HCT116 (cell line): ENCODE results near the gene CFAP92. TPM values are rescaled to one million over a fixed set of nuclear protein-coding genes. Genes with fewer than 3 reads are reported as not detected.

Source experiments
- ATAC-seq: fragments of 200-7000 bp; cut with Tn5 transposase; 2 replicates; pipeline ENCODE4 v1.9.1; 2020; ENCODE audit warnings: mild to moderate bottlenecking, moderate library complexity
- BruUV-seq: library from RNA; stranded (reverse); fragments of 400-500 nt; replicated peaks from 2 replicates; lab custom pipeline; 2021; lab: Mats Ljungman, UMichigan
- CTCF ChIA-PET: fragments of 300-600 bp; sonication (Branson Sonifier 250); formaldehyde crosslinking; loops from one replicate; lab custom pipeline; 2021; ENCODE audit warnings: antibody characterized with exemption; lab: Charles Lee
- POLR2A ChIA-PET: fragments of 300-600, 350-600 bp; sonication (Branson Sonifier 250); formaldehyde crosslinking; loops from one replicate; lab custom pipeline; 2021; ENCODE audit warnings: antibody characterized with exemption; lab: Charles Lee
- RAD21 ChIA-PET, 2 experiments: fragments of 300-600 bp; sonication (Branson Sonifier 250); formaldehyde crosslinking; loops; one replicate each; lab custom pipeline; 2023; ENCODE audit warnings: low total read pairs in 2 of 2; ENCODE audit not compliant: uncharacterized antibody in 2 of 2, unreplicated experiment in 2 of 2, low non-redundant PET in 1 of 2; lab: Charles Lee
- DNase-seq: peaks from one replicate; pipeline ENCODE4 v3.0.0-alpha.2; 2010; ENCODE audit warnings: low read depth, low spot score
- H2AFZ ChIP-seq: fragments of 200-600 bp; shearing (Covaris generic), sonication (generic); 2 replicates; pipeline ENCODE4 v1.6.1; 2017; ENCODE audit warnings: low read depth, mixed run types, mixed read lengths, antibody characterized with exemption, low read length; ENCODE audit not compliant: poor library complexity, severe bottlenecking
- H3K27ac ChIP-seq: 2 replicates; pipeline ENCODE4 v1.5.1; 2012; ENCODE audit warnings: low read depth, low read length
- H3K27me3 ChIP-seq: fragments of 200-600 bp; sonication (generic); 2 replicates; pipeline ENCODE4 v1.6.1; 2016; ENCODE audit warnings: mixed run types, low read length, mixed read lengths; ENCODE audit not compliant: insufficient read depth
- H3K36me3 ChIP-seq, 2 experiments: fragments of 200-500 bp in 1 of 2; fragments of 200-600 bp in 1 of 2; sonication (Bioruptor generic) in 1 of 2; sonication (generic) in 1 of 2; 2 replicates each; pipeline versions ENCODE4 v1.5.1 to v1.6.1; 2014 to 2016; ENCODE audit warnings: low read length in 2 of 2, inconsistent platforms in 1 of 2, mixed read lengths in 1 of 2, mixed run types in 1 of 2; ENCODE audit not compliant: insufficient read depth in 2 of 2, control insufficient read depth in 1 of 2
- H3K4me1 ChIP-seq, 2 experiments: fragments of 200-600 bp in 1 of 2; sonication (generic) in 1 of 2; 2 replicates each; pipeline versions ENCODE4 v1.5.1 to v1.6.1; 2012 to 2017; ENCODE audit warnings: low read length in 2 of 2, inconsistent platforms in 1 of 2, mild to moderate bottlenecking in 1 of 2, mixed read lengths in 1 of 2, mixed run types in 1 of 2, moderate library complexity in 1 of 2; ENCODE audit not compliant: insufficient read depth in 2 of 2, control insufficient read depth in 1 of 2
- H3K4me2 ChIP-seq: fragments of 200-600 bp; sonication (generic); 2 replicates; pipeline ENCODE4 v1.6.1; 2017; ENCODE audit warnings: mixed run types, low read length, mixed read lengths
- H3K4me3 ChIP-seq, 2 experiments: fragments of 200-600 bp in 1 of 2; sonication (generic) in 1 of 2; replicated peaks in 1 of 2; 2 replicates each; pipeline ENCODE4 v1.5.1; 2011 to 2016; ENCODE audit warnings: low read length in 2 of 2, control low read depth in 1 of 2, low read depth in 1 of 2, mild to moderate bottlenecking in 1 of 2, mixed read lengths in 1 of 2, mixed run types in 1 of 2
- H3K79me2 ChIP-seq: fragments of 200-600 bp; sonication (generic); 2 replicates; pipeline ENCODE4 v1.6.1; 2017; ENCODE audit warnings: mild to moderate bottlenecking, mixed run types, low read length, moderate library complexity, mixed read lengths; ENCODE audit not compliant: insufficient read depth
- H3K9ac ChIP-seq: fragments of 200-600 bp; sonication (generic); 2 replicates; pipeline ENCODE4 v1.6.1; 2016; ENCODE audit warnings: low read length, mixed read lengths
- H3K9me2 ChIP-seq: fragments of 200-600 bp; sonication (generic), shearing (Covaris generic); 2 replicates; pipeline ENCODE4 v1.6.1; 2017; ENCODE audit warnings: mixed run types, mild to moderate bottlenecking, moderate library complexity; ENCODE audit not compliant: insufficient read depth
- H3K9me3 ChIP-seq, 2 experiments: fragments of 200-500 bp in 1 of 2; fragments of 200-600 bp in 1 of 2; sonication (Bioruptor generic) in 1 of 2; sonication (generic) in 1 of 2; 2 replicates each; pipeline ENCODE4 v1.6.1; 2014 to 2017; ENCODE audit warnings: low read length in 2 of 2, mixed read lengths in 2 of 2, inconsistent platforms in 1 of 2, low read depth in 1 of 2, mild to moderate bottlenecking in 1 of 2, mixed run types in 1 of 2, moderate library complexity in 1 of 2; ENCODE audit not compliant: control insufficient read depth in 1 of 2, insufficient read depth in 1 of 2
- H4K20me1 ChIP-seq: fragments of 200-600 bp; sonication (generic), shearing (Covaris generic); 2 replicates; pipeline ENCODE4 v1.6.1; 2017; ENCODE audit warnings: mixed run types, mild to moderate bottlenecking, moderate library complexity; ENCODE audit not compliant: insufficient read depth
- CEBPB ChIP-seq: IDR thresholded peaks from 2 replicates; pipeline ENCODE4 v1.6.1; 2012; ENCODE audit warnings: low read depth
- EZH2phosphoT487 ChIP-seq: fragments of 200-600 bp; IDR thresholded peaks from 2 replicates; pipeline ENCODE4 v1.6.1; 2018; ENCODE audit warnings: antibody characterized with exemption, borderline replicate concordance
- FOSL1 ChIP-seq: IDR thresholded peaks from 2 replicates; pipeline ENCODE4 v1.6.1; 2012; ENCODE audit warnings: low read depth
- JUND ChIP-seq: IDR thresholded peaks from 2 replicates; pipeline ENCODE4 v1.6.1; 2012
- POLR2A ChIP-seq: IDR thresholded peaks from 2 replicates; pipeline ENCODE4 v1.7.0; 2011; ENCODE audit warnings: borderline replicate concordance; ENCODE audit not compliant: insufficient read depth, insufficient read length; ENCODE audit errors: extremely low read depth
- SIN3A ChIP-seq: IDR thresholded peaks from 2 replicates; pipeline ENCODE4 v1.6.1; 2012; ENCODE audit warnings: low read depth
- SP1 ChIP-seq: IDR thresholded peaks from 2 replicates; pipeline ENCODE4 v1.6.1; 2012; ENCODE audit warnings: low read depth
- ZBTB33 ChIP-seq: IDR thresholded peaks from 2 replicates; pipeline ENCODE4 v1.6.1; 2011; ENCODE audit warnings: mild to moderate bottlenecking, low read length, moderate library complexity; ENCODE audit not compliant: insufficient replicate concordance; ENCODE audit errors: extremely low read depth
- intact Hi-C: fragments of 100-400 bp; cut with micrococcal nuclease; formaldehyde crosslinking; loops from 2 replicates; pipeline ENCODE4 v1.10.0; 2022
- total RNA-seq: library from RNA; stranded (reverse); gene quantifications from one replicate; pipeline ENCODE4 v1.2.1, GENCODE V29; 2021; ENCODE audit not compliant: unreplicated experiment

Gene CFAP92
- total RNA-seq, 1 experiment from 2014 or later = 3.6 TPM

DNA sequence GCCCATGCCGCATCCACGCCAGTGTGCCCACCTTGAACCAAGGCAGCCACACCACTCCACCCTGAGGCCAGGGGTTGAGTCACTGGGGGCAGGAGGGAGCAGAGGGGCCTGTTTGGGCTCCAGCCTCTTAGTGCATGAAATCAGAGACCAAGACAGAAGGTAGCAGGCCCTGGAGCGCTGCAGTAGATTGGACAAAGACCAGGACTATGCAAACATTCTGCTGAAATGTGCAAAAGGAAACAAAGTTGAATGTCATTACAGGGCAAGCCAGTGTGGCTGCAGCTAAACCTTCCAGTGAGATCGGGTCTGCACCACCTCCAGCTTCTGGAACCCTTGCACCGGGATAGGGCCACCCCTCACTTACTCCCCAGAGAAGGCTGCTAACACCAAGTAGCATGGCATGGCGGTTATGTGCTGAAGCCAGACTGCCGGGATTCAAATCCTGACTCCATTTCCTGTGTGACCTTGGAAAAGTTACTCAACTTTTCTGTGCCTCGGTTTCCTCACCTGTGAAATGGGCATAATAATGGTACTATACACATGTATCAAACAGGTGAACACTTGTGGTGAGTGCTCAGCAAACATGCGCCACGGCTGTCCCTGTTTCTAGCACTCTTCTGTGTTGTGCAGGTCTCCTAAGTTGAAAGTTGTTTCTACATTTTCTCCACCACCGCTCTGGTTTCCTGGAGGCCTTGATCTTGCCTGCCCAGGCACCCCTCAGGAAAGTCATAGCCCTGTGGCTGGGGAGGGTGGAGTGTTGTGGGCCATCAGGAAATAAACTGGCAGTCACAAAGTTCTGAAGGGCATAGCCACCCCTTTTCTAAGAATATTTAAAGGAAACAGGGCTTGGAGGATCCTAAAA is 41.7 kb upstream of the CFAP92 start:
- CTCF ChIA-PET = interaction anchor here (0.7 kb wide), 1 partner anchor 19 kb away, joined by 3 read pairs; no protein-coding TSS in a partner anchor
- no TSS peak for BruUV-seq
- no peaks in the 10 kb centered on the region for H3K79me2 ChIP-seq
- H2AFZ ChIP-seq = no peak overlapping the region
- H3K4me2 ChIP-seq = no peak overlapping the region
- H3K4me1 ChIP-seq = peaks cover 0 to 5% of the 10 kb centered on the region in 2 experiments; a peak in 1 of 4 replicates
- ATAC-seq (no peak), DNase-seq (no peak)
- TF ChIP-seq POLR2A (no peak), CEBPB (no peak), SP1 (no peak), EZH2phosphoT487 (no peak), JUND (no peak), SIN3A (no peak), FOSL1 (no peak), ZBTB33 (no peak)
- intact Hi-C loops = no loop called here
- POLR2A ChIA-PET = no interaction called here
- no peak overlapping the region for H3K9ac ChIP-seq
- no peak overlapping the region for H3K4me3 ChIP-seq
- no peak overlapping the region for H3K27ac ChIP-seq
- H3K9me2 ChIP-seq = no peaks in the 10 kb centered on the region
- no peaks in the 10 kb centered on the region for H3K36me3 ChIP-seq
- RAD21 ChIA-PET = no interaction called here
- no peaks in the 10 kb centered on the region for H3K9me3 ChIP-seq
- no peaks in the 10 kb centered on the region for H3K27me3 ChIP-seq
- H4K20me1 ChIP-seq = no peaks in the 10 kb centered on the region
